Stimulated activated CD4-positive, alpha-beta T cell treated with anti-CD3 and anti-CD28 coated beads, TNF-alpha, amount 100 ng/mL, for 48 hours (primary cell): ENCODE results near the gene PURA.
A peak's percentile ranks its signal among the peaks of the same experiment; 100 is the strongest.

Experiments
- DNase-seq, 3 donors: peaks; one replicate each; pipeline ENCODE4 v3.0.0-alpha.2; 2020; ENCODE audit warnings: low read depth in 3 of 3

PURA gene

DNA sequence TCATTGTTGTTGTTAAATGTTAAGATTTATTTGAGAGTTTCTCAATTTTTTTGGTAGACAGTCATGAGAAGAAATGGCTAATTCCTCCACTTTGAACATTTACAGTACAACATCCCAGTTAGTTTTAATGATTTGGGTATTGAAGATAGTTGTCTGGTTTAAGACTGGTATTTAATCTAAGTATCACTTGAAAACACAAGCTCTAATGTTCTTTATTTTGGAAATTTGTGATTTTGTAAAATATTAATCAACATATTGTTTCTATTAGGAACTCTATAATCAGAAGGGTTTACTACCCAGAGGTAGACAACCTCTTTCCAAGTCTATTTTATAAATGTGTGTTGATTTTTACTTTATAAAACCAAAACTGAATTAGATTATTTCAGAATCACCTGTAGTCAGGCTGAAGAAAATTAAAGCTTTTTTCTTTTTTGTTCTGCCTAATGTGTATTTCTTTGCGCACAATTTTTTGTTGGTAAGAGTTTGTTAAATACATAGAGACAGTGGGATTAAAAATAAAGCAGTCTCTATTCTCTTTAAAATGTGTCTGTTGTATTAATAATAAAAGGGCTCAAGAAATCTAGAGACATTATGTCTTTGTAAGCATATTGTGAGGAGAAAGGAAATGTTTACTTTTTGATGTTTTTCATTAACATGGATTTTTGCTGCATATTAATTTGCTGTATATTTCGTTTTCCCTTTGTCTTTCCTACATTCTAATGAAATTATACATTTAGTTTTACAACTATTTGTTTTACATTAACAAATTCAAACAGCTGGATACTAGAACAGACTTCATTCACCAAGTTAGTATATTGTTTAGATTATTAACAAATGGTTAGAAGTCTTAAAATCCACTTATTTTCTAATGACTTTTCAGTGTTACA, 3.9 kb upstream of the PURA start:
- no peak for DNase-seq

DNA sequence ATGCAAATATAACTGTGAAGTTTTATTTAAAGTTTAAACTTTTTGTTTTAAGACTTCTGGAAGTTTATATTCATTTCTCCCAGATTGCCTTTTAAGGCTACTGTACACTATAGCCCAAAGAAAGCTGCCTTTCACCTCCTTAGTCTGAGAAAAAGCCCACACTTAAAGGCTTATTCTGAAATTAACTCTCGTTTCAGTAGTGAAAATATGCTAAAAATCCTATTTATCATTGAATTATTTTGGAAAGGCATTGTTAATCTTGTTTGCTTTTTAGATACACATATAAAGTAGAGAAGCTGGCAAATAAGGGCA, 3.3 kb upstream of the PURA start:
- no peak for DNase-seq

DNA sequence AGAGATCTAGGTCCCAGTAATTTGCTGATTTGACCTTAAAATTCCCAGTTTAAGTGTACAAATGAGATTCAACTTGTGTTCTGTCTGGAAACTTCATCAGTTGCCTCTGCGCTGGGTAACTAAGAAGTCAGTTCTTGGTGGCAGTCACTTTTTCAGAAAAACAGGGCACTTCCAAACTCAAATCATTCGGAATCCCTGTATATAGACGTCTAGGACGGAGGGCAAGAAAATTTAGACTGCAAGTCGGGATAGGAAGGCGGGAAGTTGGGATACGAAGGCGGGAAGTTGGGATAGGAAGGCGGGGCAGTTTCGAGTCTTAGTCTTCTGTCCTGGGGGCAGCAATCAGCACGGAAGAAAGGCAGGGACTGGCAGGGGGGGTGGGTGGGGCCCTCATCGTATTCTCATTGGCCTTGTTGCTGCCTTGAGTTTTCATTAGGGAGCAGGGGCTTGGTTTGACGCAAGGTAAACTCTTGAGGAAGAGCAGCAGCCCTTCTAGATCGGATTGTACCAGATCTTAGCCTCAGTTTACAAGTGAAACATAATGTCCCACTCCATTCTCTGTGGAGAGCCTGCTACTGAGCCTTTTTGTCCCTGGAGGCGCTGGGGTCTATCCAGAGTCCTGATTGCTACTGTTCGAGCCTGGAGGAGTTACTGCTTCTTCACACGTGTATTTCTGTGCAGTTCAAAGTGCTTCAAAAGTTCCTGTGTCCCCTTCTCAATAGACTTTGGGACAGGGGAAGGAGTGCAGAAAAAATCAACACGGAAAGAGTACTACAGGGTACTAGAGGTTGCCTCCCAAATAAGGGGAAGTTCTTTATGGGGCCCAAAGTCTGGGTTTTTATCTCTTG, 2.7 kb upstream of the PURA start:
- DNase-seq: no peak

DNA sequence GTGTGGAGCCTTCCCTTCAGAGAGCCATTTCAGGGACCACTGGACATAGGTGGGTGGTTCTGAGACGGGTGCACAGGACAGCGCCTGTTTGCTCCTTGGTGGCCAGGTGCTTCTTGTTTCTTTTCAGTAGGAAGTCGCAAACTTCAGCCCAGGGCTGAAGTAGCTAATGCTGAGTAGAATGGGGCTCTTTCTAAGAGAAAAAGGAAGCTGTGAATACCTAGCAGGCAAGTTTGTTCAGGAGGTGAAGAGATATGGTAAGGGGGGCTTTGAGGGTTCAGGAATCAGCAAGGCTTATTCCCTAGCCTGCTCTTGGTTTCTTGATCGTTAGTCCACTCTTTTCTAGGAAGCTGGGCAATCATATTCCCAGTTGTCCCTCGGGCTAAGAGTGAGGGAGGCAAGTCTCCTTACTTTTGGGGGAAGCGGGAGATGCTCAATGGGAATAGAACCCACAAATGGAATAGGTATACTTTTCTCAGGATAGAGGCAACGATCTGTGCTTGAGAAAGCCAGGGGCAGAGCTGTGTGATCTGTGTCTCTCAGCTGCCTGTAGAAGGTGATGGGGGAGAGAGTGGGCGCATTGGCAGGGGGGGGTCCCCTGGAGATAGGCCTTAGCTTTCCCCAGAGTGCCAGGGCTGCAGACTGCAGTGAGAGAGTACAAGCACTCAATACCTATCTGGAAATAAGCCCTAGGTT, 1.9 kb upstream of the PURA start:
- no peak for DNase-seq

DNA sequence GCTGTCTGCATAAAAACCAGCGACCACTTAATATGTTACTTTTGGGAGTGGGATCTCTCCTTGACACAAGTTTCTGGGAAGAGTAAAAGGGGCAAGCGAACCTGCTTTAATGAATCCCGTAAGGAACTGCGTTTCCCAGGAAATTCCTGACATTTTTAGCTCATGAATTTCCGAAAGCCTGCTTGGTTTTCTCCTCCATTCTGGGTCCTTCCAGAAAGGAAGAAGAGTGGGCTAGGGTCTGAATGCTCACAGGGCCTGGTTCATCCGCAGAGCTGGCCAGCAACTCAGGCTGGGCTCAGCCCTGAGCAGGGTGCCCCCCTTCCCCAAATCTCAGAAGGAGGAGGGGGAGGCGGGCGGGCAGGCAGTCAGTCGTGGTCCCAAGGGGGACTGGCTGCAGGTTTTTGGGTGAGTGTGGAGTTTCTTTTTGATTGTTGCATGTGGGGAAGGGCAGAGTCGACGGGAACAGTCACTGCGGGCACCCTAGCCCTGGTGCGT, 1.2 kb upstream of the PURA start:
- no peak for DNase-seq

DNA sequence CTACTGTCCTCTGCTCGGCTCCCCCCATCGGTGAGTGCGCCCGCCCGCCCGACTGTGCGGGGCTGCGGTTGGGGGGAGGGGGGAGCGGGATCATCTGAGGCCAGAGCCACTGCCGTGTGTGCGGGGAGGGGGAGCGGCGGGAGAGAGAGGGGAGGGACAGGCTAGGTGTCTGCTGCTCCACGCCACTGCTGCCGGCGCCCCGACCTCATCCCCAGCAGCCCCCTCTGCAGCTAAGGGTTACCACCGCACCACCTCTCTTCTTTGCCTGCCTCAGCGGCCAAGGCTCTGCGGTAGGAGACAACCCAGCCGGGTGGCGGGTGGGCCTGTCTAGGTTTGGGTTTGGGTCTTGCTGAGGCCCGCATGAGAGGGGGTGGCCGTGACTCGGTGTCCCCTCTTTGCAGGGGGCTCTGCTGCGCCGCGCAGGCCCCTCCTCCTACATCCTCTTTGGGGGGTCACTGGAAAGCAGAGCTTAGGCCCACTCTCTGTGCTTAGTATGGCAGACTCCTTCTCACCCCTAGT, 670 bp upstream of the PURA start:
- DNase-seq: no peak

DNA sequence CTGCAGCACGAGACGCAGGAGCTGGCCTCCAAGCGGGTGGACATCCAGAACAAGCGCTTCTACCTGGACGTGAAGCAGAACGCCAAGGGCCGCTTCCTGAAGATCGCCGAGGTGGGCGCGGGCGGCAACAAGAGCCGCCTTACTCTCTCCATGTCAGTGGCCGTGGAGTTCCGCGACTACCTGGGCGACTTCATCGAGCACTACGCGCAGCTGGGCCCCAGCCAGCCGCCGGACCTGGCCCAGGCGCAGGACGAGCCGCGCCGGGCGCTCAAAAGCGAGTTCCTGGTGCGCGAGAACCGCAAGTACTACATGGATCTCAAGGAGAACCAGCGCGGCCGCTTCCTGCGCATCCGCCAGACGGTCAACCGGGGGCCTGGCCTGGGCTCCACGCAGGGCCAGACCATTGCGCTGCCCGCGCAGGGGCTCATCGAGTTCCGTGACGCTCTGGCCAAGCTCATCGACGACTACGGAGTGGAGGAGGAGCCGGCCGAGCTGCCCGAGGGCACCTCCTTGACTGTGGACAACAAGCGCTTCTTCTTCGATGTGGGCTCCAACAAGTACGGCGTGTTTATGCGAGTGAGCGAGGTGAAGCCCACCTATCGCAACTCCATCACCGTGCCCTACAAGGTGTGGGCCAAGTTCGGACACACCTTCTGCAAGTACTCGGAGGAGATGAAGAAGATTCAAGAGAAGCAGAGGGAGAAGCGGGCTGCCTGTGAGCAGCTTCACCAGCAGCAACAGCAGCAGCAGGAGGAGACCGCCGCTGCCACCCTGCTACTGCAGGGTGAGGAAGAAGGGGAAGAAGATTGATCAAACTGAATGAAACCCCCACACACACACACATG, 654 bp downstream of the PURA start:
- peak in 2 of 3 donors; percentile 12 to 18 for DNase-seq

DNA sequence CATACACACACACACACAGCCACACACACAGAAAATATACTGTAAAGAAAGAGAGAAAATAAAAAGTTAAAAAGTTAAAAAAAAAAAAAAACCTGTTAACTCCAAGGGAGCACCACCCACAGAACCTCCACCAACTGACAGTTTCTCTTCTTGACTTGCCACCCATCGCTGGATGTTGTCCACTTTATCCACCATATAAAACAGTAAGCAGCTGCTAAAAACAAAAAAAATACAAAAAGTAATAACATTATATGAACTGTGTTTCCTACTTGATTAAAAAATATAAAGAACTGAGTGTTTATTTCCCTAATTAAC, 1.2 kb downstream of the PURA start:
- no peak for DNase-seq

DNA sequence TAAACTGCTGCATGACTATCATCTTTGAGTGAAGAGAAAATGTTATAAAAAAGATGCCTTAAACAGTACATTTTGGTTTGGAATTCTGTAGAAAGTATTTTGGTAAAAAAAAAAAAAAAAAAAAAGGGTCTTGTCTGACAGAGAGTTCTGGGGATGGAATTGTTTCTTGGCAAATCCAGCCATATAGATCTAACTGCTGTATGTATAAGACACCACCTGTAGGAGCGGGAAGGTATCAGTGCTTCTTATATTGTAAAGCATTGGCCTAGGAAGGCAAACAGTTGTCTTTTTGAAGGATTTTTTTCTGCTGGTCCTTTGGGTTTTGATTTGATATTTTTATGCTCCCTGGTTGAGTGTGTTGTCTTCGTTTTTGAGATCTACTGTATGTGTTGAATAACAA, 2.8 kb downstream of the PURA start:
- DNase-seq: no peak

DNA sequence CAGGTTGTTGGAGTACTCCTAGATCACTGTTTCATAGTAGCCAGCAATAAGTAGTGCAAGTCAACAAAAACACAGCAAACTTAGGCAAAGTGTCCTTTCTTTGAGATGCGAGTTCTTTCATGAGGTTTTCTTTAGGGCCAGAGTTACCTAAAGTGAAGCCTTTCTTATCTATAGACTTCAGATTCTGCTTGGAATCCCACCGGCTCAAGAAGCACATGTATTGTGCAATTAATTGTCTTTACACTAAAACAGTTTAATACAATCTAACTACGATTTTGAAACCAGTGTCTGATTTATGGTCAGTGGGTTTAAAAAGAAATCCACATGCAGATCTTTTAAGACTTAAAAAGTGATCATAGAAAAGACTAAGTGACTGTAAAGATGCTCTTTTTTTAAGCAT, 3.6 kb downstream of the PURA start:
- no peak for DNase-seq

DNA sequence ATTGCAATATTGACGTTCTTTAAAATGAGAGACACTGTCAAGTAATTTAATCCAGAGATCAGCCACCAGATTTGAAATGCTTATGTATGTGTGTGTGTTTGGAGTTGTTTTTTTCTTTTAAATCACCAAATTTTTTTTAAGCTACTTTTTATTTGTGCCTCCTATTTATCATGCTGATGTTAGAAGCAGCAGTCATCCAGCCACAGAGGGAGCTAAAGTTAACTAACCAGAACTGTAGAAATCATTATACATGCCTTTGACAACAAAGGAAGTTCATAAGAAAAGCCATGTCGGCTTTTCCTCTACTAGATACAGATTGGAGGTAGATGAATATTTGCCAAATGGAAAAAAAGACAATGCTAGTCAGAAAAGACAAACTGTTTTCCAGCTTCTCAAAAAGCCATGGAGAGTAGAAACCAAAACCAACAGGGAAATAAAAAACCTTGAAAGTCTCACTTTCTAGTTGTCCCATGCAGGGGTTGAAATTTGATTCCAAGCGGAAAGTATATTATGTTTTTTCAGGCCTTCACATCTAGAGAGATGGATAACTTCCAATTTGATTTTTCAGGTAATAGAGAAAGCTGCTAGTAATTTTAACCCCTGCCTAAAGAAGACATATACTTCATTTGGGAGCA, 4.5 kb downstream of the PURA start:
- no peak for DNase-seq

DNA sequence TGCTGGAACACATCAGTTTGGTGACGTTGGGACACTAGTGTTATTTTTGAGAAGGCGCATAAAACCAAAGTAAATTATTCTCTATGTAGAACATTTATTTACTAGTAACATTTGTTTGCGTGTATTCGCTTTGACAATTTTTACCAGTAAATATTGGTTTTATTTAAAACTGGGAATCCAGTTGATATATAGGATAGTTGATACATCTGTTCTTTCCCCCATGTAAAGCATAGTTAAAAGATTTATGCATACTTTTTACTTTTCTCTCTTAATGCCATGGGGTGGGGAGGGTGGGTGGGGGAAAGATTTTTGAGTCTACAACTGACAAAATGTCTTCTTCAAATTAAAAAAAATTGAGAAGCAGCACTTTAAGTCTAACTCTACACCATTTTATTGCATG, 11.7 kb downstream of the PURA start, which contains the start of gene IGIP:
IGIP (plus strand) TSS at position 301 of the 400 bp plus-strand sequence. CDS start 2,540 bp downstream, outside the sequence.
- no peak for DNase-seq

DNA sequence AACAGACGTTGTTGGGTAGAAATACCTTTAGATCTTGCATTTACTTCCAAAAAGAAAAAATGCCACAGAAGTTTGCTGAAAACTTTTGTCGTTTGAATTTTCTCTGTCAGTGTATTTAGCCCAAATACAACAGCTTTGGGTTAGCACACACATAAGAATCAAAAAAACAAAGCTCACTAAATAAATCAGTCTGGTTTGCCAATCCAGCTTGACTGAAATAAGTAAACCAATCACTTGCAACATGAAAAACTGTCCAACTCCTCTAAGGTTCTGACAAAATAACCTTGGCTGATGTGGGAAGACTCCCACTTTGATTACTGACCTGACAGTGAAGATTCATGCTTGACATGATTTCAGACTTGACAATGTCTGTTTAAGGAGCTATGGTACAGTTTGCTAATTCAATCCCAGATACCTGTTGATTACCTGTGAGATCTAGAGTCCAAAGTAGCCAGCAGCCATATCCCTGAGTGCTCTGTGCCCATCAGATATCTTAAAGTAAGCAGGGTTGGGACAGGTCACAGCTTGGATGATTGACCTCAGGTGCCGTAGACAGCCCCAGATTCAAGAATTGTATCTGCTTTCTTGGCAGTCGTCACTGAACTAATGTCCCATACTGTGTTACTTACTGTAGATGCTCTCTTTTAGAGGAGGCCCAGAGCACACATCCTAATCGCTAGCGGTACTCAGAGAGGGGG, 12.6 kb downstream of the PURA start:
- no peak for DNase-seq

DNA sequence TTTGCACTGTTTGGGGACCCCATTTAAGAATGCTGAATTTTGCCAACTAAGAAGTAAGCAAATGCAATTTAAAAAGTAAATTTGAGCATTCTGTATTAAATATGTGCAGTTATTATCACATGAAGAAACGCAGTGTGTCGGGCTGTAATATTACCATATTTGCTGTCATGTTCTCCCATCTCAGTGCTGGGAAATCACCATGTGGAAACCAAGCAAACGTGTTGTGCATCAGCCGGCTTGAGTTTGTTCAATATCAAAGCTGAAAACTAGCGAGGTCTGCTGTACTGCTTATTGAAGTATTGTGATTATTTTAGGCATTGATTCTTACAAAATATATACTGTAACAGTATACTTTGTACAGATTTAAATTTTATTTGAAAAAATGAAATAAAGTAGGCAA, 14.5 kb downstream of the PURA start:
- no peak for DNase-seq

DNA sequence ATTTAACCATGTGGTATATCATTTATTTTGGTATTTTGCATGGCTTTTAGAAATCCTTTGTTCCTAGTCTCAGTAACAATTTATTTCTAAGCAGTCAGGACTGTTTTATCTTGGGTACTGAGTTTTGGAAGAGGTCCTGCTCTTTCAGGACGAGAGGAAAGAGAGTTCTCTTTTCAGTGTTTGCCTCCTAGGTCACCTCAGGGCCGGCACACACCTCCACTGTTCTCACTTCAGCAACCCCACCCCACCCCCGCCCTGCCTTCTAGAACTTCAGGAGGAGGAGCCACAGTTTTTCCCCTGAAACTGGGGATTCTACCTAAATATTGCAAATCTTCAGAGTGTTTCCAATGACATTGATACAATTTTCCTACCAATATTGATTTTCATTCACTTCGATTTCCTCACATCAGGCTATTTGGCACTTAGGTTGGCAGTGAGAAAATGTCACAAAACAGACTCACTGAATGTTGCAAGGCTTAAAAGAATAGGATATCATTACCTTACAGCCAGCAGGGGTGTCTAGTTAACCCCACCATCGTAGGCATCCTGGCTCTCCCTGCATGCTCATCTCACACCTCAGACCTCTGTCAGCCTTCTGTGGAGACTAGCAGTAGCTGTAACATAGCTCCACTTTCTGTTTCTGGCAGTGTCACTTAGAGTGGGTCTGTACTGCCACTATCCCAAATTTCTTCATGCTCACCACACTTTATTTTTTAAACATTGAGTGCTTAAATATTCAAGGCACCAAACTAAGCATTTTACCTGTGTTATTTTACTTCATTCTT, 17.2 kb downstream of the PURA start:
- no peak for DNase-seq

DNA sequence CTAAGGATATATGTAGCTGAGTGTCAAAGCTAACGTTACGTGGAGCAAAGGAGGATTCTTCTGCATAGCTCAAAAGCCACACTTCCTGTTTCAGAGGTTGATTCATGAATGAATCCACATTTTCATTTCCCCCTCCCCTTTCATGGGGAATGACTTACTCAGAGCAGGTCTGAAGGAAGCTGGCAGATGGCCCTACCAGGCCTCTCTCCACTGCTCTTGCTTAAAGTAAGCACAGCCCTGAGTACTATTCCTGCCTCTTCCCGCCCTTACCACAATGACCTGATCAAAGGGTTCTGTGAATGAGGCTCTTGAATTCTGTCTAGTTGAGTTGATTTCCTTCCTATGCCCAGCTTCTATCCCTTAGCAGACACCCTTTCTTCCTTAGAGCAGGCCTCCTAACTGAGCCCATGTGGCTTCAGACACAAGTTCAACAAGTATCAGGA, 18.1 kb downstream of the PURA start:
- no peak for DNase-seq

DNA sequence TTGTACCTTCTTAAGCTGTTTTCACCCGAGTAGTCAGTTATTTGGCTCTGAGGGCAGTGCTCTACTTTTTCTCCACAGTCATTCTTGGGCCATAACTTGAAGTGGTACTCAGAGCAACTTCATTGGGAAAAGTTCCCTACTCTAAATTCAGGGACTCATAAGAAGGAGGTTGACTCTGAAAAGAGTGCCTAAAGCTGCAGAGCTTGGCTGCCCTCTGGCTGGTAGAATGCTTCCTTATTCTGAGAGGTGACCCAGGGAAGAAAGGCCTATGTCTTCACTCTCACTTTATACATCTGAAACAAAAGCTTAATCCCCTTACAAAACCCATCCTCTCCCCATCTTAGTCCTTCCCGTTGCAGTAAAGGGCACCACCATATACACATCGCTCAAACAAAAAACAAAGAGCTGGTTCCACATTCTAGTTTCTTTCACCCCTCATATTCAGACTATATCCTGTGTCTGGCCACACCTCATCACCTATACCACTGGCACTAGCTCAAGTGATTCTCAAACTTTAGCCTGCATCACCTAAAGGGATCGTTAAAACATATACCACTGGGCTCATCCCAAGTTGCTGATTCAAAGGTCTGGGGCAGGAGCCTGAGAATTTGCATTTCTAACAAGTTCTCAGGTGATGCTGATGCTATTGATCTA, 19.7 kb downstream of the PURA start:
- no peak for DNase-seq

DNA sequence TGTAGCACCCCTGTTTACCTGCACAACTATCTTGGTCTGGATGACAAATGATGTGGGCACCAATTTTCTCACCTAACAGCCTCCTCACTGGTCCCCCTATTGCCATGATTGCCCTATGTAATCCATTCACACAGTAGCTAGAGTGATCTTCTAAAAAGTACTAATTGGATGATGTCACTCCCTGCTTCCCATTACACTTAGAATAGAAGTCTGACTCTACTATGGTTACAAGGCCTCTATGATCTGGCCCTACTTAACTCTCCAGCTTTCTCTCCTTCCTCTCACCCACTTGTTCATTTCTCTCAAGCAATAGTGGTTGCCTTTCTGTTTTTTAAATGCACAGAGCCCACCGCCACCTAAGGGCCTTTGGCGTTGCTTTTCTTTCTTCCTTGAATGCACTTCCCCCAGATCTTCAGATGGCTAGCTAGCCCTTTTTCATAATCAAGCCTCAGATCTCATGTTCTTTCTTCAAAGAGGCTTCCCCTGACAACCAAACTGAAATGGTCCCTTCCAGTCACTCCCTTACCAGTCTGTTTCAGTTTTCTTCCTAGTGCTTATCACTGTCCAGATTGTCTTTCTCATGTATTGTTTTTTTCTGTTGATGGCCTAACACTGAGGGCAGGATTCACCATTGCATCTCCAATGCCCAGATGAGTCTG, 20.5 kb downstream of the PURA start:
- DNase-seq: no peak
